Keratinocyte (primary cell): ENCODE data around the gene PRR20A. TPM values are rescaled to one million over a fixed set of nuclear protein-coding genes. Genes with fewer than 3 reads are reported as not detected.

Experiments
- DNase-seq: peaks from one replicate; pipeline ENCODE4 v3.0.0-alpha.2; 2011; ENCODE audit warnings: low read depth, missing footprints, low spot score
- FAIRE-seq: peaks from 2 replicates; lab custom pipeline; 2011; peaks lifted over from hg19 to GRCh38; lab: Jason Lieb, UNC
- H2AFZ ChIP-seq: 2 replicates; pipeline ENCODE4 v1.6.0; 2012; ENCODE audit warnings: low read length, control low read depth, inconsistent platforms; ENCODE audit not compliant: control insufficient read depth
- H3K27ac ChIP-seq: 2 replicates; pipeline ENCODE4 v1.5.1; 2011; ENCODE audit warnings: low read length; ENCODE audit not compliant: control insufficient read depth, insufficient read depth
- H3K27me3 ChIP-seq: 3 replicates; pipeline ENCODE4 v1.6.0; 2011; ENCODE audit warnings: low read length; ENCODE audit not compliant: control insufficient read depth, insufficient read depth; ENCODE audit errors: extremely low read depth
- H3K36me3 ChIP-seq, 2 experiments: 2 replicates in 1 of 2; 3 replicates in 1 of 2; pipeline ENCODE4 v1.5.1; 2011; ENCODE audit warnings: low read length in 2 of 2, mild to moderate bottlenecking in 1 of 2; ENCODE audit not compliant: control insufficient read depth in 2 of 2, insufficient read depth in 2 of 2; ENCODE audit errors: extremely low read depth in 1 of 2
- H3K4me1 ChIP-seq: 3 replicates; pipeline ENCODE4 v1.5.1; 2011; ENCODE audit warnings: low read length; ENCODE audit not compliant: control insufficient read depth, insufficient read depth; ENCODE audit errors: extremely low read depth
- H3K4me2 ChIP-seq: 3 replicates; pipeline ENCODE4 v1.6.0; 2011; ENCODE audit warnings: low read depth, low read length; ENCODE audit not compliant: control insufficient read depth, insufficient read depth; ENCODE audit errors: extremely low read depth
- H3K4me3 ChIP-seq, 3 experiments: fragments of 200-600 bp in 1 of 3; sonication (generic) in 1 of 3; 2 replicates in 2 of 3; 3 replicates in 1 of 3; pipeline ENCODE4 v1.5.1; 2011 to 2016; ENCODE audit warnings: low read length in 3 of 3, mild to moderate bottlenecking in 3 of 3, control low read depth in 2 of 3, inconsistent platforms in 1 of 3, low read depth in 1 of 3, mixed read lengths in 1 of 3, mixed run types in 1 of 3, moderate library complexity in 1 of 3; ENCODE audit not compliant: control insufficient read depth in 2 of 3, insufficient read depth in 2 of 3; ENCODE audit errors: extremely low read depth in 1 of 3
- H3K79me2 ChIP-seq: 2 replicates; pipeline ENCODE4 v1.6.0; 2012; ENCODE audit warnings: low read length; ENCODE audit not compliant: control insufficient read depth, insufficient read depth
- H3K9ac ChIP-seq: 3 replicates; pipeline ENCODE4 v1.6.0; 2011; ENCODE audit warnings: low read length; ENCODE audit not compliant: control insufficient read depth, insufficient read depth; ENCODE audit errors: extremely low read depth
- H3K9me1 ChIP-seq: 3 replicates; pipeline ENCODE4 v1.6.0; 2011; ENCODE audit warnings: low read length; ENCODE audit not compliant: control insufficient read depth, insufficient read depth; ENCODE audit errors: extremely low read depth
- H3K9me3 ChIP-seq: 2 replicates; pipeline ENCODE4 v1.5.1; 2012; ENCODE audit warnings: low read depth, low read length; ENCODE audit not compliant: control insufficient read depth
- H4K20me1 ChIP-seq: 3 replicates; pipeline ENCODE4 v1.6.0; 2011; ENCODE audit warnings: low read length; ENCODE audit not compliant: control insufficient read depth, insufficient read depth; ENCODE audit errors: extremely low read depth
- EZH2 ChIP-seq: IDR thresholded peaks from one replicate; pipeline ENCODE4 v1.6.1; 2012; ENCODE audit warnings: inconsistent platforms, mild to moderate bottlenecking, low read length, moderate library complexity
- dilution Hi-C: fragments of 300-500 bp; cut with MboI; formaldehyde crosslinking; loops from one replicate; pipeline ENCODE4 v1.7.0; 2020; ENCODE audit warnings: low sequenced_read_pairs; ENCODE audit not compliant: extremely low pct_ligation_motif_present
- polyA plus RNA-seq, 5 experiments: library from polyadenylated mRNA; depleted of rRNA in 3 of 5; stranded (reverse) in 3 of 5; stranded (forward) in 1 of 5; unstranded in 1 of 5; fragments of >200 nt; gene quantifications; 1 replicate in 1 of 5; 2 replicates in 3 of 5; 3 replicates in 1 of 5; pipeline versions ENCODE4 v1.2.1 to v1.2.3, GENCODE V29; 2011 to 2012; ENCODE audit warnings: missing spikeins in 2 of 5, low read depth in 1 of 5, low replicate concordance in 1 of 5
- small RNA-seq, 3 experiments: library from RNA; depleted of rRNA; stranded (forward); fragments of <200 nt; gene quantifications; one replicate each; pipeline ENCODE3, GENCODE V24; 2012; ENCODE audit warnings: low read depth in 3 of 3, low replicate concordance in 1 of 3; ENCODE audit not compliant: insufficient read length in 3 of 3
- TF ChIP-seq, protein P1 (sequence below), 3 experiments: IDR thresholded peaks in 1 of 3; conservative IDR thresholded peaks in 1 of 3; optimal IDR thresholded peaks in 1 of 3; 2 replicates in 2 of 3; 3 replicates in 1 of 3; pipeline versions ENCODE3 to v1.5.1; 2011; ENCODE audit warnings: low read length in 3 of 3, mild to moderate bottlenecking in 3 of 3, moderate library complexity in 2 of 3, control low read depth in 1 of 3, inconsistent platforms in 1 of 3; ENCODE audit not compliant: insufficient read depth in 2 of 3; ENCODE audit errors: extremely low read depth in 1 of 3

PRR20A gene
- polyA plus RNA-seq, 1 donor (not counting 4 experiments of a cell fraction or from before 2014, with no cell fraction given), result not detected

- Histone ChIP-seq H3K4me3 (no peak overlapping the region), H3K36me3 (no peaks in the 10 kb centered on the region), H3K9me3 (no peaks in the 10 kb centered on the region), H3K9ac (no peak overlapping the region), H3K79me2 (no peaks in the 10 kb centered on the region), H3K4me1 (no peaks in the 10 kb centered on the region), H2AFZ (no peak overlapping the region), H3K27me3 (no peaks in the 10 kb centered on the region), H4K20me1 (no peaks in the 10 kb centered on the region), H3K27ac (no peak overlapping the region), H3K9me1 (no peaks in the 10 kb centered on the region), H3K4me2 (no peak overlapping the region)
- dilution Hi-C loops, result no loop called here
- DNase-seq (no peak), FAIRE-seq (no peak)
- TF ChIP-seq EZH2, result no peak
- TF ChIP-seq, protein P1, sequence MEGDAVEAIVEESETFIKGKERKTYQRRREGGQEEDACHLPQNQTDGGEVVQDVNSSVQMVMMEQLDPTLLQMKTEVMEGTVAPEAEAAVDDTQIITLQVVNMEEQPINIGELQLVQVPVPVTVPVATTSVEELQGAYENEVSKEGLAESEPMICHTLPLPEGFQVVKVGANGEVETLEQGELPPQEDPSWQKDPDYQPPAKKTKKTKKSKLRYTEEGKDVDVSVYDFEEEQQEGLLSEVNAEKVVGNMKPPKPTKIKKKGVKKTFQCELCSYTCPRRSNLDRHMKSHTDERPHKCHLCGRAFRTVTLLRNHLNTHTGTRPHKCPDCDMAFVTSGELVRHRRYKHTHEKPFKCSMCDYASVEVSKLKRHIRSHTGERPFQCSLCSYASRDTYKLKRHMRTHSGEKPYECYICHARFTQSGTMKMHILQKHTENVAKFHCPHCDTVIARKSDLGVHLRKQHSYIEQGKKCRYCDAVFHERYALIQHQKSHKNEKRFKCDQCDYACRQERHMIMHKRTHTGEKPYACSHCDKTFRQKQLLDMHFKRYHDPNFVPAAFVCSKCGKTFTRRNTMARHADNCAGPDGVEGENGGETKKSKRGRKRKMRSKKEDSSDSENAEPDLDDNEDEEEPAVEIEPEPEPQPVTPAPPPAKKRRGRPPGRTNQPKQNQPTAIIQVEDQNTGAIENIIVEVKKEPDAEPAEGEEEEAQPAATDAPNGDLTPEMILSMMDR (optimal IDR thresholded peaks at IDR 0.05 in 1 of 3, IDR thresholded peaks at IDR 0.05 in 1 of 3, conservative IDR thresholded peaks at IDR 0.05 in 1 of 3; ENCODE audit: extremely low read depth in 1 of 3, insufficient read depth in 2 of 3, low read length in 3 of 3), result no peak
Measured at GRCh38 chr13:57191667-57192066, 50.9 kb downstream of the PRR20A start.

Small RNA genes within 50 kb of the gene (small RNA-seq; reads per million reads assigned to genes)
- gene PRR20FP, result 0 reads per million in 3 experiments

Other genes starting within 250 kb of the PRR20A start
- gene PRR20B, start 6.6 kb downstream of the PRR20A start, polyA plus RNA-seq, result not detected in 3 replicates
- gene PRR20C, start 13.1 kb downstream of the PRR20A start, polyA plus RNA-seq, result not detected in 3 replicates
- gene PRR20D, start 19.7 kb downstream of the PRR20A start, polyA plus RNA-seq, result not detected in 3 replicates
- gene PRR20E, start 26.3 kb downstream of the PRR20A start, polyA plus RNA-seq, result not detected in 3 replicates